HepG2 (cell line): ENCODE results near the gene DISP2. TPM values are rescaled to one million over a fixed set of nuclear protein-coding genes. Genes with fewer than 3 reads are reported as not detected.

Source experiments
- ELF1 ChIP-seq: sonication (generic); formaldehyde crosslinking; IDR thresholded peaks from 2 replicates; pipeline ENCODE4 v1.4.0; 2020; ENCODE audit warnings: missing genetic modification reagents
- IRF2 ChIP-seq: IDR thresholded peaks from 2 replicates; pipeline ENCODE4 v1.6.1; 2018; ENCODE audit warnings: missing genetic modification reagents, missing compliant biosample characterization
- KDM5B ChIP-seq: sonication (generic); formaldehyde crosslinking; IDR thresholded peaks from 2 replicates; pipeline ENCODE4 v1.4.0; 2020; ENCODE audit warnings: missing genetic modification reagents, mild to moderate bottlenecking, borderline replicate concordance
- MXI1 ChIP-seq: IDR thresholded peaks from 3 replicates; pipeline ENCODE4 v1.6.1; 2012; ENCODE audit warnings: low read depth, low read length, inconsistent platforms, borderline replicate concordance
- NCOA5 ChIP-seq: sonication (generic); formaldehyde crosslinking; IDR thresholded peaks from 2 replicates; pipeline ENCODE4 v1.4.0; 2020; ENCODE audit warnings: missing genetic modification reagents
- NFIC ChIP-seq: IDR thresholded peaks from 2 replicates; pipeline ENCODE4 v1.6.1; 2012; ENCODE audit warnings: mild to moderate bottlenecking, low read length, inconsistent platforms
- TEAD2 ChIP-seq: sonication (generic); formaldehyde crosslinking; IDR thresholded peaks from 2 replicates; pipeline ENCODE4 v1.9.0; 2021; ENCODE audit warnings: missing genetic modification reagents
- ZEB1 ChIP-seq: IDR thresholded peaks from 2 replicates; pipeline ENCODE4 v1.6.1; 2012; ENCODE audit warnings: mild to moderate bottlenecking, low read depth, inconsistent platforms; ENCODE audit not compliant: insufficient replicate concordance
- ZNF20 ChIP-seq: sonication (generic); formaldehyde crosslinking; IDR thresholded peaks from 2 replicates; pipeline ENCODE4 v1.4.0; 2020; ENCODE audit warnings: mild to moderate bottlenecking, moderate library complexity, missing genetic modification reagents
- ZNF207 ChIP-seq: fragments of 450-650 bp; IDR thresholded peaks from 2 replicates; pipeline ENCODE4 v1.6.1; 2016; ENCODE audit warnings: antibody characterized with exemption, borderline replicate concordance
- ZNF761 ChIP-seq: sonication (generic); formaldehyde crosslinking; conservative IDR thresholded peaks from 2 replicates; pipeline ENCODE4 v1.4.0; 2020; ENCODE audit warnings: mild to moderate bottlenecking, missing genetic modification reagents
- polyA plus RNA-seq, 8 experiments: library from polyadenylated mRNA; depleted of rRNA in 3 of 8; stranded (reverse) in 7 of 8; unstranded in 1 of 8; fragments of >200 nt; fragmentation: Illumina TruSeq in 4 of 8; extraction: Trizol in 4 of 8; gene quantifications; 2 replicates each; pipeline versions ENCODE4 v1.2.1 to v1.2.3, GENCODE V29; 2011 to 2016; ENCODE audit warnings: low read depth in 4 of 8, missing spikeins in 1 of 8, mixed read lengths in 1 of 8; ENCODE audit not compliant: insufficient read depth in 1 of 8
- total RNA-seq, 5 experiments: library from RNA; depleted of rRNA; stranded (reverse); fragments of >200 nt; fragmentation: Illumina TruSeq; extraction: Trizol; gene quantifications; 2 replicates each; pipeline ENCODE4 v1.2.3, GENCODE V29; 2016; ENCODE audit warnings: low read depth in 1 of 5
- TF ChIP-seq, protein P1 (sequence below): sonication (generic); formaldehyde crosslinking; IDR thresholded peaks from 2 replicates; pipeline ENCODE4 v1.4.0; 2020; ENCODE audit warnings: missing genetic modification reagents
- TF ChIP-seq, protein P2 (sequence below): sonication (generic); formaldehyde crosslinking; conservative IDR thresholded peaks from 2 replicates; pipeline ENCODE4 v1.4.0; 2020; ENCODE audit warnings: mild to moderate bottlenecking, missing genetic modification reagents, moderate library complexity
- TF ChIP-seq, protein P3 (sequence below), 2 experiments: sonication (generic) in 1 of 2; formaldehyde crosslinking in 1 of 2; IDR thresholded peaks; 2 replicates each; pipeline versions ENCODE4 v1.4.0 to v1.6.1; 2018 to 2020; ENCODE audit warnings: missing genetic modification reagents in 2 of 2, borderline replicate concordance in 1 of 2, low read depth in 1 of 2, mild to moderate bottlenecking in 1 of 2, missing biosample characterization in 1 of 2

The DISP2 gene
- total and polyA plus RNA-seq, 2 of the 13 experiments (the other 11 are each of a cell fraction or from before 2014, with no cell fraction given): 0.09 to 0.32 TPM

DNA sequence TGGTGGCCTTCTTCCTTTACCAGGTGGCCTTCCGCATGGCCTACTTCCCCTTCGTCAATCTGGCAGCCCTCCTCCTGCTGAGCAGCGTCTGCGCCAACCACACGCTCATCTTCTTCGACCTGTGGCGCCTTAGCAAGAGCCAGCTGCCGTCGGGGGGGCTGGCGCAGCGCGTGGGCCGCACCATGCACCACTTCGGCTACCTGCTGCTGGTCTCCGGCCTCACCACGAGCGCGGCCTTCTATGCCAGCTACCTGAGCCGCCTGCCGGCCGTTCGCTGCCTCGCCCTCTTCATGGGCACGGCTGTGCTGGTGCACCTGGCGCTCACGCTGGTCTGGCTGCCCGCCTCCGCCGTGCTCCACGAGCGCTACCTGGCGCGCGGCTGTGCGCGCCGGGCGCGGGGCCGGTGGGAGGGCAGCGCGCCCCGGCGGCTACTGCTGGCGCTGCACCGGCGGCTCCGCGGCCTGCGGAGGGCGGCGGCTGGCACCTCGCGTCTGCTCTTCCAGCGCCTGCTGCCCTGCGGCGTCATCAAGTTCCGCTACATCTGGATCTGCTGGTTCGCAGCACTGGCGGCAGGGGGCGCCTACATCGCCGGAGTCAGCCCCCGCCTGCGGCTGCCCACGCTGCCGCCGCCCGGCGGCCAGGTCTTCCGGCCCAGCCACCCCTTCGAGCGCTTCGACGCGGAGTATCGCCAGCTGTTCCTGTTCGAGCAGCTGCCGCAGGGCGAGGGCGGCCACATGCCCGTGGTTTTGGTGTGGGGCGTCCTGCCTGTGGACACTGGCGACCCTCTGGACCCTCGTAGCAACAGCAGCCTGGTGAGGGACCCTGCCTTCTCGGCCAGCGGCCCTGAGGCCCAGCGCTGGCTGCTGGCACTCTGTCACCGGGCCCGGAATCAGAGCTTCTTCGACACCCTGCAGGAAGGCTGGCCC lies 9.9 kb downstream of the DISP2 start (continued):
- TF ChIP-seq IRF2 (peak; percentile 56; the same call in 1 of the 2 replicates), KDM5B (CRISPR knock-in tag) (peak; percentile 98), NFIC (no peak), TEAD2 (CRISPR knock-in tag) (peak; percentile 99), ELF1 (CRISPR knock-in tag) (peak; percentile 31; the same call in 1 of the 2 replicates), ZNF207 (no peak), NCOA5 (no peak), ZNF20 (CRISPR knock-in tag) (0 out of 2 replicates have a peak, but pooled peaks have one; percentile 78), MXI1 (peak; percentile 54; the same call in 1 of the 3 replicates), ZEB1 (no peak), ZNF761 (peak; percentile 96)
- TF ChIP-seq, protein P1, sequence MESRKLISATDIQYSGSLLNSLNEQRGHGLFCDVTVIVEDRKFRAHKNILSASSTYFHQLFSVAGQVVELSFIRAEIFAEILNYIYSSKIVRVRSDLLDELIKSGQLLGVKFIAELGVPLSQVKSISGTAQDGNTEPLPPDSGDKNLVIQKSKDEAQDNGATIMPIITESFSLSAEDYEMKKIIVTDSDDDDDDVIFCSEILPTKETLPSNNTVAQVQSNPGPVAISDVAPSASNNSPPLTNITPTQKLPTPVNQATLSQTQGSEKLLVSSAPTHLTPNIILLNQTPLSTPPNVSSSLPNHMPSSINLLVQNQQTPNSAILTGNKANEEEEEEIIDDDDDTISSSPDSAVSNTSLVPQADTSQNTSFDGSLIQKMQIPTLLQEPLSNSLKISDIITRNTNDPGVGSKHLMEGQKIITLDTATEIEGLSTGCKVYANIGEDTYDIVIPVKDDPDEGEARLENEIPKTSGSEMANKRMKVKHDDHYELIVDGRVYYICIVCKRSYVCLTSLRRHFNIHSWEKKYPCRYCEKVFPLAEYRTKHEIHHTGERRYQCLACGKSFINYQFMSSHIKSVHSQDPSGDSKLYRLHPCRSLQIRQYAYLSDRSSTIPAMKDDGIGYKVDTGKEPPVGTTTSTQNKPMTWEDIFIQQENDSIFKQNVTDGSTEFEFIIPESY (CRISPR knock-in tag): peak; percentile 75; the same call in 1 of the 2 replicates
- TF ChIP-seq, protein P2, sequence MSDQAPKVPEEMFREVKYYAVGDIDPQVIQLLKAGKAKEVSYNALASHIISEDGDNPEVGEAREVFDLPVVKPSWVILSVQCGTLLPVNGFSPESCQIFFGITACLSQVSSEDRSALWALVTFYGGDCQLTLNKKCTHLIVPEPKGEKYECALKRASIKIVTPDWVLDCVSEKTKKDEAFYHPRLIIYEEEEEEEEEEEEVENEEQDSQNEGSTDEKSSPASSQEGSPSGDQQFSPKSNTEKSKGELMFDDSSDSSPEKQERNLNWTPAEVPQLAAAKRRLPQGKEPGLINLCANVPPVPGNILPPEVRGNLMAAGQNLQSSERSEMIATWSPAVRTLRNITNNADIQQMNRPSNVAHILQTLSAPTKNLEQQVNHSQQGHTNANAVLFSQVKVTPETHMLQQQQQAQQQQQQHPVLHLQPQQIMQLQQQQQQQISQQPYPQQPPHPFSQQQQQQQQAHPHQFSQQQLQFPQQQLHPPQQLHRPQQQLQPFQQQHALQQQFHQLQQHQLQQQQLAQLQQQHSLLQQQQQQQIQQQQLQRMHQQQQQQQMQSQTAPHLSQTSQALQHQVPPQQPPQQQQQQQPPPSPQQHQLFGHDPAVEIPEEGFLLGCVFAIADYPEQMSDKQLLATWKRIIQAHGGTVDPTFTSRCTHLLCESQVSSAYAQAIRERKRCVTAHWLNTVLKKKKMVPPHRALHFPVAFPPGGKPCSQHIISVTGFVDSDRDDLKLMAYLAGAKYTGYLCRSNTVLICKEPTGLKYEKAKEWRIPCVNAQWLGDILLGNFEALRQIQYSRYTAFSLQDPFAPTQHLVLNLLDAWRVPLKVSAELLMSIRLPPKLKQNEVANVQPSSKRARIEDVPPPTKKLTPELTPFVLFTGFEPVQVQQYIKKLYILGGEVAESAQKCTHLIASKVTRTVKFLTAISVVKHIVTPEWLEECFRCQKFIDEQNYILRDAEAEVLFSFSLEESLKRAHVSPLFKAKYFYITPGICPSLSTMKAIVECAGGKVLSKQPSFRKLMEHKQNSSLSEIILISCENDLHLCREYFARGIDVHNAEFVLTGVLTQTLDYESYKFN: no peak
- TF ChIP-seq, protein P3, sequence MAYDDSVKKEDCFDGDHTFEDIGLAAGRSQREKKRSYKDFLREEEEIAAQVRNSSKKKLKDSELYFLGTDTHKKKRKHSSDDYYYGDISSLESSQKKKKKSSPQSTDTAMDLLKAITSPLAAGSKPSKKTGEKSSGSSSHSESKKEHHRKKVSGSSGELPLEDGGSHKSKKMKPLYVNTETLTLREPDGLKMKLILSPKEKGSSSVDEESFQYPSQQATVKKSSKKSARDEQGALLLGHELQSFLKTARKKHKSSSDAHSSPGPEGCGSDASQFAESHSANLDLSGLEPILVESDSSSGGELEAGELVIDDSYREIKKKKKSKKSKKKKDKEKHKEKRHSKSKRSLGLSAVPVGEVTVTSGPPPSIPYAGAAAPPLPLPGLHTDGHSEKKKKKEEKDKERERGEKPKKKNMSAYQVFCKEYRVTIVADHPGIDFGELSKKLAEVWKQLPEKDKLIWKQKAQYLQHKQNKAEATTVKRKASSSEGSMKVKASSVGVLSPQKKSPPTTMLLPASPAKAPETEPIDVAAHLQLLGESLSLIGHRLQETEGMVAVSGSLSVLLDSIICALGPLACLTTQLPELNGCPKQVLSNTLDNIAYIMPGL (CRISPR knock-in tag; IDR thresholded peaks at IDR 0.05; ENCODE audit: borderline replicate concordance in 1 of 2, low read depth in 1 of 2): peak; percentile 86 to 95
